Caco-2 (cell line): ENCODE data around the gene G6PC3. TPM values are rescaled to one million over a fixed set of nuclear protein-coding genes. Genes with fewer than 3 reads are reported as not detected.

Source experiments
- BruUV-seq: library from RNA; stranded (reverse); fragments of 400-500 nt; replicated peaks from 2 replicates; lab custom pipeline; 2021; lab: Mats Ljungman, UMichigan
- CTCF ChIA-PET: fragments of 300-600 bp; sonication (Branson Sonifier 250); formaldehyde crosslinking; loops from one replicate; lab custom pipeline; 2022; ENCODE audit warnings: antibody characterized with exemption; lab: Charles Lee
- POLR2A ChIA-PET: fragments of 300-600 bp; sonication (Branson Sonifier 250); formaldehyde crosslinking; loops from one replicate; lab custom pipeline; 2022; ENCODE audit warnings: antibody characterized with exemption; lab: Charles Lee
- DNase-seq, 2 experiments: peaks; one replicate each; pipeline versions ENCODE4 v3.0.0 to v3.0.0-alpha.2; 2020 to 2022
- H3K27me3 ChIP-seq: replicated peaks from 2 replicates; pipeline ENCODE4 v1.6.0; 2011; ENCODE audit warnings: low read length; ENCODE audit not compliant: control insufficient read depth, insufficient read depth
- H3K36me3 ChIP-seq: 2 replicates; pipeline ENCODE4 v1.5.1; 2011; ENCODE audit warnings: low read length; ENCODE audit not compliant: control insufficient read depth, insufficient read depth
- H3K4me1 ChIP-seq: fragments of 250-450 bp; sonication (Bioruptor Pico); 2 replicates; pipeline ENCODE4 v1.5.1; 2020; ENCODE audit warnings: mild to moderate bottlenecking
- H3K4me3 ChIP-seq: 2 replicates; pipeline ENCODE4 v1.5.1; 2011; ENCODE audit warnings: low read depth, mild to moderate bottlenecking, control low read depth, low read length
- H3K9me3 ChIP-seq: fragments of 250-450 bp; sonication (Bioruptor Pico); 2 replicates; pipeline ENCODE4 v1.5.1; 2020; ENCODE audit warnings: mild to moderate bottlenecking, moderate library complexity
- H3K27ac Mint-ChIP-seq: one replicate; pipeline ENCODE4 v1.8.0; 2022; ENCODE audit warnings: mixed read lengths; ENCODE audit not compliant: unreplicated experiment
- H3K27me3 Mint-ChIP-seq: one replicate; pipeline ENCODE4 v1.8.0; 2022; ENCODE audit warnings: mixed read lengths; ENCODE audit not compliant: insufficient read depth, unreplicated experiment
- H3K36me3 Mint-ChIP-seq: one replicate; pipeline ENCODE4 v1.8.0; 2022; ENCODE audit warnings: mild to moderate bottlenecking, mixed read lengths; ENCODE audit not compliant: insufficient read depth, unreplicated experiment
- H3K4me1 Mint-ChIP-seq: one replicate; pipeline ENCODE4 v1.8.0; 2022; ENCODE audit warnings: low read depth, mixed read lengths; ENCODE audit not compliant: unreplicated experiment
- H3K4me3 Mint-ChIP-seq: one replicate; pipeline ENCODE4 v1.8.0; 2022; ENCODE audit warnings: mild to moderate bottlenecking, moderate library complexity, mixed read lengths; ENCODE audit not compliant: unreplicated experiment
- H3K9me3 Mint-ChIP-seq: one replicate; pipeline ENCODE4 v1.8.0; 2022; ENCODE audit warnings: mixed read lengths; ENCODE audit not compliant: unreplicated experiment
- CTCF ChIP-seq, 2 experiments: fragments of 200-600 bp in 1 of 2; IDR thresholded peaks; 1 replicate in 1 of 2; 2 replicates in 1 of 2; pipeline versions ENCODE4 v1.5.1 to v1.8.0; 2011 to 2022; ENCODE audit warnings: antibody characterized with exemption in 1 of 2, control low read depth in 1 of 2, inconsistent platforms in 1 of 2, low read depth in 1 of 2, low read length in 1 of 2, mild to moderate bottlenecking in 1 of 2, moderate library complexity in 1 of 2; ENCODE audit not compliant: insufficient read depth in 1 of 2, severe bottlenecking in 1 of 2, unreplicated experiment in 1 of 2
- intact Hi-C: fragments of 100-400 bp; cut with micrococcal nuclease; formaldehyde crosslinking; loops from one replicate; pipeline ENCODE4 v1.10.0; 2022; ENCODE audit not compliant: unreplicated experiment
- total RNA-seq: library from RNA; stranded (reverse); gene quantifications from 2 replicates; pipeline ENCODE4 v1.2.3, GENCODE V29; 2022

The G6PC3 gene
- total RNA-seq, 1 experiment from 2014 or later, result 60.1 TPM

- H3K9me3 Mint-ChIP-seq, result no peaks in the 10 kb centered on the region
- H3K36me3 Mint-ChIP-seq, result peaks cover 17% of the 10 kb centered on the region
- no peak overlapping the region for H3K4me3 Mint-ChIP-seq
- Histone ChIP-seq H3K4me1 (peaks cover 19% of the 10 kb centered on the region), H3K27me3 (no peaks in the 10 kb centered on the region), H3K9me3 (no peaks in the 10 kb centered on the region), H3K36me3 (peaks cover 2% of the 10 kb centered on the region), H3K4me3 (no peak overlapping the region)
- intact Hi-C loops, result no loop called here
- ChIA-PET CTCF (interaction anchor here (0.6 kb wide), 1 partner anchor 44 kb away, joined by 7 read pairs; no protein-coding TSS in a partner anchor), POLR2A (interaction anchor here (0.5 kb wide), 1 partner anchor 9 kb away, joined by 4 read pairs; no protein-coding TSS in a partner anchor)
- BruUV-seq, result no TSS peak
- no peaks in the 10 kb centered on the region for H3K27me3 Mint-ChIP-seq
- DNase-seq, result no peak
- H3K27ac Mint-ChIP-seq, result no peak overlapping the region
- peaks cover 10% of the 10 kb centered on the region for H3K4me1 Mint-ChIP-seq
- no peak for TF ChIP-seq CTCF (IDR thresholded peaks at IDR 0.05; ENCODE audit: insufficient read depth in 1 of 2, low read depth in 1 of 2, low read length in 1 of 2, severe bottlenecking in 1 of 2, unreplicated experiment in 1 of 2)
Measured at GRCh38 chr17:44092051-44092450, 21.5 kb downstream of the G6PC3 start.

DNA sequence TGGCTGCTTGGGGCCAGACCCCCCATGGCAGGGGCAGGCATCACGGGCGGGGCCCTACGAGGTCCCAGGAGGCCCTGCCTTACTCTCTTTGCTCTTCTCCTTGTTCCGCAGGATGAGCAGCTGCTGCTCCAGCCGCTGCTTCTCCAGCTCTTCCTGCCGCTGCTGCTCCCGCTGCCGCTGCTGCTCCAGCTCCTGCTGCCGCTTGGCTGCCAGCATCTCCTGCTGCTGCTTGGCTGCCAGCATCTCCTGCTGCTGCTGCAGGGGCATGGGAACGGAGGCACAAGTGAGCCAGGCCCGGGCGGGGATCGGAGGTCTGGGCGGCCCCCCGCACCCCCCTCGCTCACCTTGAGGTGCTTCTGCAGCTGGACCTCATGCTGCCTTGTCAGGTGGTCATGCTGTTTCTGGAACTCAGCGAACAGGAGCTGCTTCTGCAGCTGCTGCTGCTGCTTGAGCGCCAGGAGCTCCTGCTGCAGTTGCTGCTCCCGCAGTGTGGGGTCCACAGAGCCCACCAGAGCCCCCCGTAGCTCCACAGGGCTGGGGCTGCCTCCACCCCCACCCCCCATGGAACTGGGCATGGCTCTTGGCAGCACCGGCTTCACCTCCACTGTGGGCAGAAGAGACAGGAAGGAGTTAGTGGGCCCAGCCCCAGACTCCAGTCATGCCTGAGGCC lies 22.8 kb downstream of the G6PC3 start:
- Mint-ChIP-seq H3K4me1 (peaks cover 8% of the 10 kb centered on the region), H3K9me3 (no peaks in the 10 kb centered on the region)
- POLR2A ChIA-PET, result interaction anchor here (0.7 kb wide), 1 partner anchor 24 kb away, joined by 3 read pairs; no protein-coding TSS in a partner anchor

More for the DNA sequence above, 22.8 kb downstream of the G6PC3 start:
- H3K4me3 Mint-ChIP-seq, result no peak overlapping the region
- Histone ChIP-seq H3K36me3 (peaks cover 2% of the 10 kb centered on the region), H3K27me3 (no peaks in the 10 kb centered on the region), H3K4me1 (peaks cover 9% of the 10 kb centered on the region; the same call in 1 of the 2 replicates), H3K9me3 (no peaks in the 10 kb centered on the region), H3K4me3 (no peak overlapping the region)
- H3K27ac Mint-ChIP-seq, result no peak overlapping the region
- no peak for DNase-seq
- no peaks in the 10 kb centered on the region for H3K27me3 Mint-ChIP-seq
- TF ChIP-seq CTCF (IDR thresholded peaks at IDR 0.05; ENCODE audit: insufficient read depth in 1 of 2, low read depth in 1 of 2, low read length in 1 of 2, severe bottlenecking in 1 of 2, unreplicated experiment in 1 of 2), result no peak
- BruUV-seq, result no TSS peak
- intact Hi-C loops, result no loop called here
- CTCF ChIA-PET, result interaction anchor here (0.6 kb wide), 1 partner anchor 52 kb away, joined by 3 read pairs; no protein-coding TSS in a partner anchor
- peaks cover 6% of the 10 kb centered on the region for H3K36me3 Mint-ChIP-seq
